GM23338 (cell line): ENCODE data around the gene CYB561D1.

ENCODE experiments used
- CREB1 ChIP-seq: fragments of 250-450 bp; sonication (Bioruptor Pico); IDR thresholded peaks from 2 replicates; pipeline ENCODE4 v1.5.0; 2020; ENCODE audit warnings: low read depth, mild to moderate bottlenecking, moderate library complexity
- CTCF ChIP-seq, 2 experiments: fragments of 200-600 bp in 1 of 2; sonication (generic) in 1 of 2; conservative IDR thresholded peaks; 2 replicates each; pipeline versions ENCODE4 v1.5.1 to v1.6.1; 2016 to 2017; ENCODE audit warnings: antibody characterized with exemption in 2 of 2, low read depth in 2 of 2, mild to moderate bottlenecking in 2 of 2, moderate library complexity in 1 of 2
- EZH2 ChIP-seq: fragments of 200-600 bp; sonication (generic); IDR thresholded peaks from one replicate; pipeline ENCODE4 v1.8.0; 2017; ENCODE audit warnings: antibody characterized with exemption, mild to moderate bottlenecking, low read depth; ENCODE audit not compliant: unreplicated experiment
- EZH2phosphoT487 ChIP-seq: fragments of 200-600 bp; sonication (generic); IDR thresholded peaks from one replicate; pipeline ENCODE4 v1.8.1; 2018; ENCODE audit warnings: antibody characterized with exemption; ENCODE audit not compliant: unreplicated experiment
- JUNB ChIP-seq: IDR thresholded peaks from one replicate; pipeline ENCODE4 v1.6.1; 2016; ENCODE audit warnings: antibody characterized with exemption; ENCODE audit not compliant: unreplicated experiment
- NANOG ChIP-seq: IDR thresholded peaks from 2 replicates; pipeline ENCODE4 v1.6.1; 2016; ENCODE audit warnings: antibody characterized with exemption, borderline replicate concordance
- POLR2AphosphoS5 ChIP-seq: IDR thresholded peaks from 2 replicates; pipeline ENCODE4 v1.6.1; 2016; ENCODE audit warnings: antibody characterized with exemption, low read depth
- STAT1 ChIP-seq: IDR thresholded peaks from one replicate; pipeline ENCODE4 v1.6.1; 2016; ENCODE audit warnings: antibody characterized with exemption; ENCODE audit not compliant: unreplicated experiment
- ZNF114 ChIP-seq: fragments of 250-450 bp; sonication (Bioruptor Pico); IDR thresholded peaks from 2 replicates; pipeline ENCODE4 v1.5.0; 2020; ENCODE audit warnings: mild to moderate bottlenecking, moderate library complexity
- ZNF331 ChIP-seq: fragments of 250-450 bp; sonication (Bioruptor Pico); IDR thresholded peaks from 2 replicates; pipeline ENCODE4 v1.5.0; 2020; ENCODE audit warnings: low read depth, mild to moderate bottlenecking, moderate library complexity
- TF ChIP-seq, protein P1 (sequence below): IDR thresholded peaks from one replicate; pipeline ENCODE4 v1.6.1; 2018; ENCODE audit warnings: antibody characterized with exemption; ENCODE audit not compliant: unreplicated experiment
- TF ChIP-seq, protein P2 (sequence below): IDR thresholded peaks from 2 replicates; pipeline ENCODE4 v1.6.1; 2016; ENCODE audit warnings: antibody characterized with exemption

DNA sequence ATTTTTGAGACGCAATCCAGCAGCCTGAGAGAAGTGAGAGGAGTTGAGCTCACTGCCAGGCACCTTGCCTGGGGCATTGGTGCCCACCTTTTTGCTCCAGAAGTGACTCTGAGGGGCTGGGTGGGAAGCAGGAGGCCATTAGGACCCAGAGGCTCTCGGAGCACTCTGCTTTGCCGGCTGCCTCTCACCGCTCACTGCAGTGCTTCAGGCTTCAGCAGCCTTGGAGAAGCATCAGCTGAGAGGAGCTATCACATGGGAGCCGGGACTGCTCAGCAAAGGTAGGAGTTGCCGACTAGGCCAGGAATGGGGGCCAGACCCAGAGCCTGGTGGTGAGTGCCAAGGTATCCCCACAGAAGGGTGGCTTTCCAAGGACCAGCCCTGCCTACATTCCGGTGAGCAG, 45.8 kb downstream of the CYB561D1 start, which contains the start of gene GPR61:
- TF ChIP-seq NANOG (no peak), CTCF (conservative IDR thresholded peaks at IDR 0.05; ENCODE audit: low read depth in 2 of 2) (no peak), POLR2AphosphoS5 (no peak), EZH2 (no peak), CREB1 (CRISPR knock-in tag) (no peak), EZH2phosphoT487 (no peak), ZNF331 (CRISPR knock-in tag) (no peak), STAT1 (no peak), JUNB (no peak), ZNF114 (CRISPR knock-in tag) (no peak)
- TF ChIP-seq, protein P1, sequence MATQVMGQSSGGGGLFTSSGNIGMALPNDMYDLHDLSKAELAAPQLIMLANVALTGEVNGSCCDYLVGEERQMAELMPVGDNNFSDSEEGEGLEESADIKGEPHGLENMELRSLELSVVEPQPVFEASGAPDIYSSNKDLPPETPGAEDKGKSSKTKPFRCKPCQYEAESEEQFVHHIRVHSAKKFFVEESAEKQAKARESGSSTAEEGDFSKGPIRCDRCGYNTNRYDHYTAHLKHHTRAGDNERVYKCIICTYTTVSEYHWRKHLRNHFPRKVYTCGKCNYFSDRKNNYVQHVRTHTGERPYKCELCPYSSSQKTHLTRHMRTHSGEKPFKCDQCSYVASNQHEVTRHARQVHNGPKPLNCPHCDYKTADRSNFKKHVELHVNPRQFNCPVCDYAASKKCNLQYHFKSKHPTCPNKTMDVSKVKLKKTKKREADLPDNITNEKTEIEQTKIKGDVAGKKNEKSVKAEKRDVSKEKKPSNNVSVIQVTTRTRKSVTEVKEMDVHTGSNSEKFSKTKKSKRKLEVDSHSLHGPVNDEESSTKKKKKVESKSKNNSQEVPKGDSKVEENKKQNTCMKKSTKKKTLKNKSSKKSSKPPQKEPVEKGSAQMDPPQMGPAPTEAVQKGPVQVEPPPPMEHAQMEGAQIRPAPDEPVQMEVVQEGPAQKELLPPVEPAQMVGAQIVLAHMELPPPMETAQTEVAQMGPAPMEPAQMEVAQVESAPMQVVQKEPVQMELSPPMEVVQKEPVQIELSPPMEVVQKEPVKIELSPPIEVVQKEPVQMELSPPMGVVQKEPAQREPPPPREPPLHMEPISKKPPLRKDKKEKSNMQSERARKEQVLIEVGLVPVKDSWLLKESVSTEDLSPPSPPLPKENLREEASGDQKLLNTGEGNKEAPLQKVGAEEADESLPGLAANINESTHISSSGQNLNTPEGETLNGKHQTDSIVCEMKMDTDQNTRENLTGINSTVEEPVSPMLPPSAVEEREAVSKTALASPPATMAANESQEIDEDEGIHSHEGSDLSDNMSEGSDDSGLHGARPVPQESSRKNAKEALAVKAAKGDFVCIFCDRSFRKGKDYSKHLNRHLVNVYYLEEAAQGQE, result no peak
- TF ChIP-seq, protein P2, sequence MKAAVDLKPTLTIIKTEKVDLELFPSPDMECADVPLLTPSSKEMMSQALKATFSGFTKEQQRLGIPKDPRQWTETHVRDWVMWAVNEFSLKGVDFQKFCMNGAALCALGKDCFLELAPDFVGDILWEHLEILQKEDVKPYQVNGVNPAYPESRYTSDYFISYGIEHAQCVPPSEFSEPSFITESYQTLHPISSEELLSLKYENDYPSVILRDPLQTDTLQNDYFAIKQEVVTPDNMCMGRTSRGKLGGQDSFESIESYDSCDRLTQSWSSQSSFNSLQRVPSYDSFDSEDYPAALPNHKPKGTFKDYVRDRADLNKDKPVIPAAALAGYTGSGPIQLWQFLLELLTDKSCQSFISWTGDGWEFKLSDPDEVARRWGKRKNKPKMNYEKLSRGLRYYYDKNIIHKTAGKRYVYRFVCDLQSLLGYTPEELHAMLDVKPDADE, result no peak
